Activated T-helper 1 cell treated with anti-CD3 and anti-CD28 coated beads, Interleukin-2, amount 50 U/mL, for 16 hours (primary cell): ENCODE data around the gene ANXA5.
"Not testable (repeated sequence)": the region's sequence is repeated elsewhere in the genome, so short reads cannot be mapped to it uniquely, and the experiment has no call there.

ENCODE experiments used
- DNase-seq, 2 donors: peaks; one replicate each; pipeline ENCODE4 v3.0.0-alpha.2; 2020; ENCODE audit warnings: low read depth in 1 of 2, low spot score in 1 of 2

The ANXA5 gene

DNA sequence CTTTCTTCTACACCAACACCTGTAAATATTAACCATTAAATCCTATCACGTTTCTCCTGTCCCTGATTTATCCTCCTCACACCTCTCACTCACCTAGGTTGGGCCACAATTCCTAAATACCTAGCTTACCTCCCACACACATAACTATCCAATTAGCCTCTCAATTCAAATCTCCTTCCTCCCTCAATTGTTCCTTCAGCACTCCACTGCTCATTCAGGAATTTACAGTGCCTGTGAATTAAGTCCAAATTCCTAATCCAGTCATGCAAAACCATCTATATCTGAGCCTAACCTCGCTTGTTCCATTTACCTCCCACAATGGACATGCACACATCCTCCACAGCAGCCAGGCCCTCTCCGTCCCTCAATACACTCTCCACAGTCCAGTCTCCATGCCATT is 17.5 kb downstream of the ANXA5 start:
- DNase-seq, result no peak

DNA sequence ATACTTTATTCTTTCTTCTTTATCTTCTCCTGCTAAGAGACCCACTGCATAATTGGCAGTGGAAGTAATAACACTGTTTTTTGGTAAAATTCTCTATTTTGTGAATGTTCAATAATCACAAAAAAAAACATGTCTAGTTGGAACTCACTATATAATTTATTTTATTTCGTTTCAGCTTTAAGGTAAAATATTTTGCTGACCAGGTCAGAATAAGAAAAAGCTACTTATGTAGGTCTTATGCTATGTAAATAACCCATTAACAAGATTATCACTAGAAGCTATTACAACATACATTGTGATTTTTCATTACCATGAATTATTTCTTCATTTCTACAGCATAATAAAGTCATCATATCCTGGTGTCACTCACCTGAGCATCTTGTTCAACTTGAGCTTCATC is 19.3 kb downstream of the ANXA5 start:
- DNase-seq, result no peak

DNA sequence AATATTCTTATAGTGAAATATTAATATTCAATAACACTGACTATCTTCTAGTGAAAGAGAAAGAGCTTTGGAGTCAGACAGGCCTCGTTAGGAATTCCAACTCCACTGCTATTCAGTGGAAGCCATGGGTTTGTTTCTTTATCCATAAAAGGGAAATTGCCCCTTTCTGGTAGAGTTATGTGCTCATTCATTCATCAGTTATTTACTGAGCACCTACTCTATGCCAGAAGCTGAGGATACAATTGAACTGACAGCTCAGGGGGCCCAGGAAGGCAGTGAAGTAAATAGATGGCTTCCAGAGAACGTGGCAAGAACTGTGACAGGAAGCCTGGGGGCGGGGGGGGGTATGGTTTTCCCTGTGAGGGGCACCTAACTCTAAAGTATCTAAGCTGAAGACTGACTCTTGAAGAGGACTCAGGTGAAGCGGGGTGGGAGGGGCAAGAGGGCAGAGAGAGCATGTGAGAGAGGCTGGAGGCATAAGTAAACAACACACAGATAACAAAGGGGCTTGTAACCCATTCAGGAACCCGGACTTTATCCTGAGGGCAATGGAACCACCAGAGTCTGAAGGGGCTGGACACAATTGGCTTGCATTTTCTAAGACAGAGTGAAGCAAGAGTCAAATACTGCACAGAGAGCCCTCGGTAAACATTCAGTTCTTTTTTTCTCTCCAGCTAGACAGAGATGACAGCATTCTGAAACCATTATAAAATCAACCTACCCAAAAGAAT is 20.3 kb downstream of the ANXA5 start:
- no peak for DNase-seq

DNA sequence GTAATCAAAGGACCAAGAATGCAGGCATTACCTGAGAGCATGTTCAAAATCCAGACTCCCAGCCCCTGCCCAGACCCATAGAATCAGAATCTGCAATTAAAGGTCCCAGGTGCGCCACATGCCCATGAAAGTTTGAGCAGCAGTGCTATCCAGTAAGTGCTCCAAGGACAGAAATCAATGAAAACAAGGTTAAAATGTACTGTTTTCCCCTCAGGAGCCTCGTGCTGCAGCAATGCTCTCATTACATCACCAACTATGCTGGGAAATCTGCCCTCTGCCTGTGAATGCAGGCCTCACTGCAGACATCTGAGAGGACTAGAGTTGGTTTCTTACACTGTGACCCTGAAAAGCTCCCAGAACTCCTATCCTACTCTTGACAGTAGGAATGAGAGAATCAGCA is 21.1 kb downstream of the ANXA5 start:
- no peak for DNase-seq

DNA sequence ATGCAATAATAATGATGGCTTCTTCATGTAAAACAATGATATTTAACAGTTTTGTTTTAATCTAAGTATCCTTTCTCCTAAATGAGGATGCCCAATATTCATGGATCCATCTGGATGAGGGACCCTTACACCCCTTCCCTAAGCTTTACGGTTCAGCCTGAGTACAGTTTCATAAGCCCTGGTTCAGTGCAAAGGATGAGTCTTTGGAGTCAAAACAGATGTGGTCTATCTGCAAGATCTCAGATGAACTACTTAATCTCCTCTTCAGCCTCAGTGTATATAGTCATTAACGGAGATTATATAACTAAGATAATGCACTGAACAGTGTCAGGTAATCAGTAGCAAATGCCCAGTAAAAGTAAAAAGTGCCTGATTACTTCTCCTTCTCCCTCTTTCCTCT is 22.1 kb downstream of the ANXA5 start:
- DNase-seq, result no peak

DNA sequence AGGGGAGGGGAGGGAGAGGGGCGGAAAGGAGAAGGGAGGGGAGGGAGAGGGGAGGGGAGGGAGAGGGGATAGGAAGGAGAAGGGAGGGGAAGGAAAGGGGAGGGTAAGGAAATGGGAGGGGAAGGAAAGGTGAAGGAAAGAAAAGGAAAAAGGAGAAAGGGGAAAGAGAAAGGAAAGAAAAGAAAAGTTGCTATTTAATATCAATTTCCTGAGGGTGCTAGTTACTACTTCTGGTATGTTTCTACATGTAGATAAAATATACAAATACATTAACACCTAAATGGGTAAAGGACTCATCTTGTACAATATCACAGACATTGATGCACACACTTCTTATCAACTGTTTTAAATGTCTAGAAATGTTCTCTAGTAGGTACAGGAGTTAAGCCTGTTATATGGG is 22.6 kb downstream of the ANXA5 start:
- DNase-seq, result no peak

DNA sequence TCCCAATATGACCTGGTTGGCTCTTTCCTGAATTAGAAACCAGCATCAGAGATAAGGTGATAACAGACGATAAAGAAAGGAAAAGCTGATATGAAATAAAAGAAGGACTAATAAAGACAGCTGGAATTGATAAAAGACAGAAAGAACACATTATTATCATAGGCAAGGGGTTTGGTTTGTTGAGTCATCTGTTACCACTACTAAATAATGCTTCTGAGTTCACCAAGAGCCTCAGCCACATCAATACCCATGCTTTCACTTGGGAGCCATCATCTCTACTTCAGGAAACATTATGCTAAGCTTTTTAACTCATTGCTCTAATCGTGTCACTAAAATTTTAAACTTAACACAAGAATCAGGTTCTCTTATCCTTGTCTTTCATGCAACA is 27.6 kb downstream of the ANXA5 start:
- no peak for DNase-seq

DNA sequence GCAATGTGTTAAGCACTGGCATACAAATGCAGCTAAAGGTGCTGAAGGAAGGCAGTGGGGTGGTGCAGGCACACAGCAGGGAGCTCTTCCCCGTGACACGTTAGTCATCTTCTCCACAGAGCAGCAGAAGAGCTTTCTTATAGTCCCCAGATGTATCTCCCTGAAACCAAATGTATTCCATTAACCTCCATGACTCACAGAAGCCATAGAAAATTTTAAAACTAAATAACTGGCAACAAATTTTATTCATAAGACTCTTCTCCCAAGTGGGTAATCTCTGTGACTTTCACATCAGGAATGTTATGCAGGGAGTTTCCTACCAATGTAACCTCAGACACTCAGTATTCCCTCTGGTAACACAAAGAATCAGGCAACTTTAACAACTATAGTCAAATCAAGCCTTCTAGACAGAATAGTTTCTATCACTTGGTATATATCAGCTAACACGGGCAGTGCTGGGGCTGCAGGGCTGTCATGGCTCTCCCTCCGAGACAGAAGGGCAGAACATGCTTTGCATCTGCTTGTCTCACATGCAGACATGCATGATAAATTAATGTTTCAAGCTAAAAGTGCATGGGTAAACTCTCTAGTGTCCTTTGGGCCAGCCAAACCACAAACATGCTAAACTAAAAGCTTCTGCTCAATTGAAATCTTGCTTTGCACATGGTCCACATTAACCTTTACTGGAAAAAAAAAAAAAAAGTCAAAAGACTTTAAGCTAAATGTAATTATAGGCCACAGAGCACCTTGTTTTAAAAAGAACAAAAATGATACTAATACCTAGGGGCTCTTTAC is 28.2 kb downstream of the ANXA5 start:
- no peak for DNase-seq

DNA sequence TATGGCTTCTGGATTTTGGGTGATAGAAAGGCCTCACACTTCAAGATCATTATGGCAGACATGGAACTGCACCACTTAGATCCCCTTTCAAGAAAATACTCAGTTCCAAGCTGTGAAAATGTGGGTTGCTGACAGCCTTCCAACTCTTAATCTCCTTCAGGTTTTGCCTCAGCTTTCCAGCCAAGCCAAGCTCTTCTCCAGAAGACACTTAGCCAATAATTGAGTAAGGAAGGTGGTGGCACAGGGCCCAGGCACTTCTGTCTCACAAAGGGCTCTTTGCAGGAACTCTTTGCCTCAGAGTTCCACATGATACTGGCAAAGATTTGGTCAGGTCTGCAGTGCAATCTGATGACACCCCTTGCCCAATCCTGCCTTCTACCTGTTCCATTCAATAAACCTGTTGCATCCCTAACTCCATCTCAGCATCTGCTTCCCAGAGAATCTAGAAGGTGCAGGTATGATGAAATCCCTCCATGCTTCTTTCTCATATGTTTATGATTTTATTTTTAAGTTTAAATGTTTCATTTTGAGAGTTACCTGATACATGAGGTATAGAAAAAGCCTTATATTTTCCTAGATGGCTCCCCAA is 30.6 kb downstream of the ANXA5 start:
- no peak for DNase-seq

DNA sequence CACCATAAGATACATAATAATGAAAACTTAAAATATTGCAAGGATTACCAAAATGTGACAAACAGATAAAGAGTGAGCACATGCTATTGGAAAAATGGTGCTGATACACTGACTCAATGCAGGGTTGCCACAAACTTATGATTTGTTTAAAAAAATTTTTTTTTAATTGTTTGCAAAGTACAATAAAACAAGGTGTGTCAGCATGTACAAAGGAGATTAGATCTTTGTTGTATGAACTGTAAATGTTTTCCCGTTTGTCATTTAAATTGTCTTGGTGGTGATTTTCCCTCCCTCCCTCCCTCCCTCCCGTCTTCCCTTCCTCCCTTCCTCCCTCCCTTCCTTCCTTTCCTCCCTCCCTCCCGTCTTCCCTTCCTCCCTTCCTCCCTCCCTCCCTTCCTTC is 31.4 kb downstream of the ANXA5 start:
- no peak for DNase-seq

DNA sequence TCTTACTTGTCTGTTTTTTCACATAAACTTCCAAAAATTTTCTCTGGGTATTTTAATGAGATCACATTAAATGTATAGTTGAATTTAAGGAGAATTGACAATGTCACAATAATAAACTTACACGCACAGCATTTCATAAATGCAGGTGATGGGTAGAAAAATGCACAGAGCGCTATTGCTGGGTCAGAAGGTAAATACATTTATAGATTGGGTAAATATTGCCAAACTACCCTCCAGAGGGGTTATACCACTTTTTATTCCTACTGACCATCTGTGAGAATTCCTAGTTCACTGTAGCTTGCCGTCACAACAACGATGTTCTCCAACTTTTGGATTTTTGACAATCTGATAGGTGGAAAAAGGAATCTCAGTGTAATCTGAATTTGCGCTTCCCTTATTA is 34.6 kb downstream of the ANXA5 start:
- no peak for DNase-seq

DNA sequence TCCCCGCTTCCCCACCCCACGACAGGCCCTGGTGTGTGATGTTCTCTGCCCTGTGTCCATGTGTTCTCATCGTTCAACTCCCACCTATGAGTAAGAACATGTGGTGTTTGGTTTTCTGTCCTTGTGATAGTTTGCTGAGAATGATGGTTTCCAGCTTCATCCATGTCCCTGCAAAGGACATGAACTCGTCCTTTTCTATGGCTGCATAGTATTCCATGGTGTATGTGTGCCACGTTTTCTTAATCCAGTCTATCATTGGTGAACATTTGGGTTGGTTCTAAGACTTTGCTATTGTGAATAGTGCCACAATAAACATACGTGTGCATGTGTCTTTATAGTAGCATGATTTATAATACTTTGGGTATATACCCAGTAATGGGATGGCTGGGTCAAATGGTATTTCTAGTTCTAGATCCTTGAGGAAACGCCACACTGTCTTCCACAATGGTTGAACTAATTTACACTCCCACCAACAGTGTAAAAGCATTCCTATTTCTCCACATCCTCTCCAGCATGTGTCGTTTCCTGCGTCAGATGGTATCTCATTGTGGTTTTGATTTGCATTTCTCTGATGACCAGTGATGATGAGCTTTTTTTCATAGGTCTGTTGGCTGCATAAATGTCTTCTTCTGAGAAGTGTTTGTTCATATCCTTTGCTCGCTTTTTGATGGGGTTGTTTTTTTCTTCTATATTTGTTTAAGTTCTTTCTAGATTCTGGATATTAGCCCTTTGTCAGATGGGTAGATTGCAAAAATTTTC is 36.4 kb downstream of the ANXA5 start:
- DNase-seq, result not testable (repeated sequence)

DNA sequence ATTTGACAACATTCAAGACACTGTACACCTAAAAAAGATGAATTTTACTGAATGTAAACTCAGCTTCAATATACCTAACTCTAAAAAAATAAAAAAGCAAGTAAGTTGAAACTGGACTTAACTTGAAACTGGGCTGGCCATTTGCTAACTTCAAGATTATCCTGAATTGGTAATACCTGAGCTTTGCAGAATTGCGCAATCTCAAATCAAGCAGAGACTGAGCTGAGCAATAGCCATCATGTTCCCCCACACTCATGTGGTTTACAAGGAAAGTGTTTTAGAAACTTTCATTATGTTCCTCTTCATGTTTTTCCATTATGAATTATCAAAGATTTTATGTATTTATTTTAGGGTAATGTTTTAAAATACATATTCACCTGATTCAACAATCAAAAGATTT is 38.7 kb downstream of the ANXA5 start:
- no peak for DNase-seq

DNA sequence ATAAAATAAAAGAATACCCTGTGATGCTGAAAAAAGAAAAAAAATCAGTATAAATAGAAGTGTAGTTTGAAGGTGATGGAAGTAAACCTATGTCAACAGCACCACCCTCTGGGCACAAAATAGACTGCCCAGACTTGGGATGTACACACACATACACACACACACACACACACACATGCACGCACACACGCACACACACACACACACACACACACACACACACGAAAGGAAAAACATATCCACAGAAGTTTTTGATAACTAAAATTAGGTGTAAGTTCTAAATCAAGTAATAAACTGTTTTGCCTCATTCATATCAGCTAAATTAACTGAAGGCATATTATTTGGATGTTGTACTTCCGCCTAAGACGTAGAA is 40.5 kb downstream of the ANXA5 start:
- DNase-seq, result no peak

DNA sequence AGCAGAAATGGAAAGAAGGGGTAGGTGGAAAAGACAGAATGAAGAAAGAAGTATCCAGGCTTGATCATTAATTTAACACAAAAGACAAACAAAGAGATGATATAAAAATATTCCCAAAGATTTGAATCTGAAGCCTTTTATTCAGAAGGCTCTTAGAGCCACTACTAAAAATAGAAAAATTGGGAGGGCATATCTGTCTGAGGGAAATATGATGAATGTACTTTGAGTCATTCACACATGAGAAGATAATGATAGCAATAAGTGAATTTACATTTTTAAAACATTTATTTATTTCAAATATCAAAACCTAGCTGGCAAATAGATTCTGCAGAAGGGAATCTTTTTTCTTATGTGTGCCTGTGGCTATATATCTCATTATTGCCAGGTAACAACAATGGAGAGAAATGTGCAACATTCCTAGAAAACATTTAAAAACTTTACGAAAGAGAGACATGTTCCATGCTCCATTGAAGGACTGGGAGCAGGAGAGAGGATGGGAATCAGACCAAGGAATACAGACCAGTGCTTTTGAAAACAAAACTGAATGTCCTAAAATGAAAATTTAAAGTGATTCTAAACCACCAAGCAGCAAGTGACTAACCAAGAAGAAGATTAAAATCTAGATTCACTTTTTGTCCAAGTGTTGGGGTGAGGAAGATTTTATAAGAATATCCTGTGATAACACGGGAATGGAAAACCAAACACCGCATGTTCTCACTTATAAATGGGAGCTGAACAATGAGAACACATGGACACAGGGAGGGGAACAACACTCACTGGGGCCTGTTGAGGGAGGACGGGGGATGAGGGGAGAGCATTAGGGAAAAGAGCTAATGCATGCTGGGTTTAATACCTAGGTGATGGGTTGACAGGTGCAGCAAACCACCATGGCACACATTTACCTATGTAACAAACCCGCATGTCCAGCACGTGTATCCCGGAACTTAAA is 41.2 kb downstream of the ANXA5 start:
- DNase-seq, result no peak

DNA sequence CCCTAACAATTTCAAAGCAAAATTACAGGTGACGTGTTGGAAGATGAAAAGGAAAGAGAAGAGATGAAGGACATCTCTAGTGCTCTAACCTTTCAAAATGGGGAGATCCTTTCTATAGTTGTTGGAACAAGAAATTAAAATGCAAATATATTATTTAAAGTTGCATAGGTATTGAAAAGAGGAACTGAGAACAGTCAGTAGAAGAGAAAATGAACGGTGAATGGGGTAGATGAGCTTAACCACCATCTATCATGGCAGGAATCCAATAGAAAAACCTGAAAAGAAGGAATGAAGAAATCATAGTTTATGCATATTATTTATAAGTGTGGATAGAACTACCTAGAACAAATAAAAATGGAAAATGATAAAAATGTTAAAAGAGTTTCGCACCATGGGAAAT is 42.0 kb downstream of the ANXA5 start:
- DNase-seq, result no peak

DNA sequence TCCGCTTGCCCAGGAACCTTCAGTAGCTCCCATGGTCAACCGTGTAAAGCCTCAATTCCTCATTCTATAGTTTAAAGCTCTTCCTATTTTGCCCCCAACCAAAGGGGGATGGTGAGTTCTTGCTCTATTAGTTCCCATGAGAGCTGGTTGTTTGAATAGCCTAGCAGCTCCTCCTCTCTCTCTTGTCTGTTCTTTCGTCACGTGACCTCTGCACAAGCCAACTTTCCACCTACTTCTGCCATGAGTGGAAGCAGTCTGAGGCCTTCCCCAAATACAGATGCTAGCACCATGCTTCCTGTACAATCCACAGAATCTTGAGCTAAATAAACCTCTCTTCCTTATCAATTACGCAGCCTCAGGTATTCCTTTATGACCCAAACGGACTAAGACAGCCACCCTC is 42.8 kb downstream of the ANXA5 start:
- DNase-seq, result no peak

DNA sequence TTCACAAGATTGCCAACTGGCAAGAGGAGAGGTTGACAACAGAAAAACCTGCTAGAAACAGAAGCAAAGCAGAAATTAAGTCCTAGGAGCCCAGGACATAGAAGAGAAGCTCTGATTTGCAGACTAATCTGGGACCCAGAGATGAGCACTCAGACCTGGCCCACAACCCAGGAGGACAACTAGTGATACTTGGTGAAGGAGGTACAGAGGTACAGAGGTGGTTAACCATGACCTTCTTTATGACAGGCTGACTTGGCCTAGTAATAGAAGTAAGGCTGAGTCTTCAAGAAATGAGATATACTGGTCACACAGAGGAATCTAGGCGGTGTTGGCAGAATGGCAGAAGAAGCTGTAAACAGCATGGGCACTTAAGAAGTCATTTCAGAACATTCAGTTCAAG is 43.6 kb downstream of the ANXA5 start:
- DNase-seq, result no peak

DNA sequence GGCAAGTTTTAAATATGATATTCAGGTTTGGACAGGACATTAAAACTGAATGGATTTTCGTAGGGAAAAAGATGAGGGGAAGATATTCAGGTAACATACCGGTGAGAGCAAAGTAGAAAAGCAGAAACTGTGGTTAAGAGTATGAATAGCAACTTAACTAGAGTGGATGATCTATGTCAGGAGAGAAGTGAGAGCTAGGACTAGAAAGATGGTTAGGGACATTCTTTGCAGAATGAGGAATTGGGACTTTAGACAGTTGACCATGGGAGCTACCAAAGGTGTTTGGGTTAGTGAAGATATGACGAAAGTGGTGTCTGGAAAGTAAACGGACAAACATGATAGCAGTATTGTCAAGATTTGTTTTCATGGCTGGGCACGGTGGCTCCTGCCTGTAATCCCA is 45.2 kb downstream of the ANXA5 start:
- no peak for DNase-seq

DNA sequence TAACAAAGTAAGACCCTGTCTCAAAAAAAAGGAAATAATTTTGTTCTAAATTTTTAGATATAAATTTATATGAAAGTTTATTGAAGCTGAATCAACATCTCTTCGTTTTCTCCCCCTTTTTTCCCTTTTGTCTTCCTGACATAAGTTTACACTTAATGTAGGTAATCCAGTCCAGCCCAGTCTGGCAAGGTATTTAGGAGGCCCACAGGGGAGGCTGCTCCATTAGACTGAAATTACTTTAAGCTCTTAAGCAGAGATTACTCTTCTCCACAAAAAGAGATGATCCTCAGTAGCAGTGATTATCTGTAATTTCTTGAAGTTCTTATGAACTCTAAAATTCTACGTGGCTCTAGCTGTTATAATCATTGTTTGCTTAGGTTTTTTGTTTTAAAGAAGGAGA is 46.0 kb downstream of the ANXA5 start:
- no peak for DNase-seq

DNA sequence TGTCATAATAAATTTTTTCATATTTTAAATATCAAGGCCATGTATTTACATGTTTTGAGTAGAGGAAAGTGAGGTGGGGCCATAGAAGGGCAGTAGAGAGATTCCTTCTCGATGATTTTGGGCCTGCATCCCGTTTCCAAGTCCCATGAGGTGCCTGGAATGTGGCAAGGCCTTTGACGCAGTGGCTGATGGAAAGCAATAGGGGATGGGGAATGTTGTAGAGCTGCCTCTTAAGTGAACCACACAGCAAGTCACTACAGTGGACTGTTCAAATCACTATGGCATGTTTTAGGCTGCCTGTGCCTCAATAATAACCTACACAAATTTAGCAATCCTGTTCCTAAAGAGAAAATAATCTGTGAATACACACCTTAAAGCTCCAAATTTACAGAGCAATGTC is 48.3 kb downstream of the ANXA5 start:
- DNase-seq, result no peak
